B cell (primary cell): ENCODE data around the gene ELOVL6.

ENCODE experiments used
- EZH2 ChIP-seq: IDR thresholded peaks from 2 replicates; pipeline ENCODE4 v1.6.1; 2012; ENCODE audit warnings: borderline replicate concordance, low read depth, mild to moderate bottlenecking, moderate library complexity, low read length; ENCODE audit not compliant: insufficient read depth, poor library complexity, severe bottlenecking
- TF ChIP-seq, protein P1 (sequence below): fragments of 200-600 bp; IDR thresholded peaks from one replicate; pipeline ENCODE4 v1.8.0; 2022; ENCODE audit warnings: antibody characterized with exemption, mild to moderate bottlenecking

DNA sequence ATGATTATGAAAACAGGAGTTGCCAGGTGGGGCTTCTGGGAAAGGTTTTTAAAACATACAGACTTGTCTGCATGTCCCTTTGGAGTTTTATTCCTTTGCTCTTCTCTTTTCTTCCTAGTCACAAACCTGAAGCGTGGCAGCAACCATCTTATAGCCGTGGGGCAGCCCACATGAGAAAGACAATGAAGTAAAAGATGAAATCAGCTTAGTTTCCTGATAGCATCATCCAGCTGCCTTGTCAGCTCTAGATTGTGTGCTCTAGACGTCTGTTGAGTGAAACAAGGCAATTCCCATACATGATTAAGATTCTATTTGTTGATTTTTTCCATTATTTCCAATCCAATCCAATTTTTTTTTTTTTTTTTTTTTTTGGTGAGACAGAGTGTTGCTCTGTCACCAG, 68.9 kb downstream of the ELOVL6 start:
- TF ChIP-seq, protein P1, sequence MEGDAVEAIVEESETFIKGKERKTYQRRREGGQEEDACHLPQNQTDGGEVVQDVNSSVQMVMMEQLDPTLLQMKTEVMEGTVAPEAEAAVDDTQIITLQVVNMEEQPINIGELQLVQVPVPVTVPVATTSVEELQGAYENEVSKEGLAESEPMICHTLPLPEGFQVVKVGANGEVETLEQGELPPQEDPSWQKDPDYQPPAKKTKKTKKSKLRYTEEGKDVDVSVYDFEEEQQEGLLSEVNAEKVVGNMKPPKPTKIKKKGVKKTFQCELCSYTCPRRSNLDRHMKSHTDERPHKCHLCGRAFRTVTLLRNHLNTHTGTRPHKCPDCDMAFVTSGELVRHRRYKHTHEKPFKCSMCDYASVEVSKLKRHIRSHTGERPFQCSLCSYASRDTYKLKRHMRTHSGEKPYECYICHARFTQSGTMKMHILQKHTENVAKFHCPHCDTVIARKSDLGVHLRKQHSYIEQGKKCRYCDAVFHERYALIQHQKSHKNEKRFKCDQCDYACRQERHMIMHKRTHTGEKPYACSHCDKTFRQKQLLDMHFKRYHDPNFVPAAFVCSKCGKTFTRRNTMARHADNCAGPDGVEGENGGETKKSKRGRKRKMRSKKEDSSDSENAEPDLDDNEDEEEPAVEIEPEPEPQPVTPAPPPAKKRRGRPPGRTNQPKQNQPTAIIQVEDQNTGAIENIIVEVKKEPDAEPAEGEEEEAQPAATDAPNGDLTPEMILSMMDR: no peak
- TF ChIP-seq EZH2: no peak
